Measurements from ENCODE around the gene NEK7.
A peak's percentile ranks its signal among the peaks of the same experiment; 100 is the strongest.

The NEK7 gene

GRCh38 chr1:198147216-198147615, 9.6 kb upstream of the NEK7 start:
- no peak for DNase-seq (ENCODE audit: low read depth)

DNA sequence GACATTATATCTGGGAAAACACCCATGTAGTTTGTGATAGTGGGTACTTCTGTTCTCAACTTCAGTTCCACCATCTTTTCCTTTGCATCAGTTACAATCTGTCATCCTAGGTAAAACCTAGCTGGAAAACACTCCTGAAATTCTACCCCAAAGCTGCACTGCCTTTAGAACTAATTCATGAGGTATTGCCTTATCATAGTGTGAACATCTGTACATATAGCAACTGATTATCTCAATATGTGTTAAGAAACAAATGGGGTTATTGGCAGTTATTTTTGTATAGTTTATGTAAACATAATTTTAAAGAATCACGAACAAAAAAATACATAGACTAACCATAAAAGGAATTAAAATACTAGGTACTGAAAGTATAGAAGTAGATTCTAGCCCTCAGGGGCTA, 6.4 kb upstream of the NEK7 start:
- DNase-seq (ENCODE audit: low read depth), result no peak

GRCh38 chr1:198151688-198152087, 5.1 kb upstream of the NEK7 start:
- peak; percentile 62 for DNase-seq (ENCODE audit: low read depth)

GRCh38 chr1:198153103-198153502, 3.7 kb upstream of the NEK7 start:
- peak; percentile 78 for DNase-seq (ENCODE audit: low read depth)

DNA sequence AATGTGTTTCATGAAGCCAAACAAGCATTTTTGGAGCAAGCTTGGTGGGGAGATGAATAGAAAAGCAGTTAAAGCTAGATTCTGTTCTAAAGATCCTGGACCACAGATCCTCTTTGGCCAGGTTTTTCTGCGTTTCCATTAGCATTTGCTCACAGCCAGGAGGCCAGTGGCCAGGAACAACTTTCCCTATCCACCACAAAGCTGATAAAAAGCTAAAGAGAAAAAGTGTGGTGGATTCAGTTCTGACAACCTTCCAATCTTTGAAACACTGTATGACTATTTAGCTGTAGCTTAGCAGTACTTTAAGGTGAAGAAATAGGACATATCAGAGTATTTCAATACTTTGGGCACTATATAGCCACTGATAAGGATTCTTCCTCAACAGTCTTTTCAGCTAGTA, 3.0 kb upstream of the NEK7 start:
- no peak for DNase-seq (ENCODE audit: low read depth)

DNA sequence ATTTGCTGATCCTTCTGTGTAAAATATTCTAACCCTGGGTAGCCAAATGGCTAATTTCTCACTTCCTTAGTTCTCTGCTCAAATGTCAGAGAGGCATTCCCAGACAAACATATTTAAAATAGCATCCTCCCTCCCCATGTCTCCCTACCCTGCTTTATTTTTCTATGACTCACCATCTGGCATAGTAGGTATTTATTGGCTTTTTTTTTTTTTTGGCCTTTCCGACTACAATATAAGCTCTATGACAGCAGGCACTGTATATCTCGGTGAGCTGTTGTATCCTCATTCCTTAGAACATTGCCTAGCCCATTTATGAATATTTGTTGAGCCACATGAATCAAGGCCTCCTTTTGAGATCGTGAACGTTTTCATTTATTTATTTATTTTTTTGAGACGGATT, 1.5 kb upstream of the NEK7 start:
- peak; percentile 94 for DNase-seq (ENCODE audit: low read depth)

- DNase-seq (ENCODE audit: low read depth), result peak; percentile 83
These were observed 570 bp upstream of the NEK7 start for GRCh38 chr1:198156111-198156744.

GRCh38 chr1:198157241-198157846, 546 bp downstream of the NEK7 start:
- DNase-seq (ENCODE audit: low read depth), result peak; percentile 92

DNA sequence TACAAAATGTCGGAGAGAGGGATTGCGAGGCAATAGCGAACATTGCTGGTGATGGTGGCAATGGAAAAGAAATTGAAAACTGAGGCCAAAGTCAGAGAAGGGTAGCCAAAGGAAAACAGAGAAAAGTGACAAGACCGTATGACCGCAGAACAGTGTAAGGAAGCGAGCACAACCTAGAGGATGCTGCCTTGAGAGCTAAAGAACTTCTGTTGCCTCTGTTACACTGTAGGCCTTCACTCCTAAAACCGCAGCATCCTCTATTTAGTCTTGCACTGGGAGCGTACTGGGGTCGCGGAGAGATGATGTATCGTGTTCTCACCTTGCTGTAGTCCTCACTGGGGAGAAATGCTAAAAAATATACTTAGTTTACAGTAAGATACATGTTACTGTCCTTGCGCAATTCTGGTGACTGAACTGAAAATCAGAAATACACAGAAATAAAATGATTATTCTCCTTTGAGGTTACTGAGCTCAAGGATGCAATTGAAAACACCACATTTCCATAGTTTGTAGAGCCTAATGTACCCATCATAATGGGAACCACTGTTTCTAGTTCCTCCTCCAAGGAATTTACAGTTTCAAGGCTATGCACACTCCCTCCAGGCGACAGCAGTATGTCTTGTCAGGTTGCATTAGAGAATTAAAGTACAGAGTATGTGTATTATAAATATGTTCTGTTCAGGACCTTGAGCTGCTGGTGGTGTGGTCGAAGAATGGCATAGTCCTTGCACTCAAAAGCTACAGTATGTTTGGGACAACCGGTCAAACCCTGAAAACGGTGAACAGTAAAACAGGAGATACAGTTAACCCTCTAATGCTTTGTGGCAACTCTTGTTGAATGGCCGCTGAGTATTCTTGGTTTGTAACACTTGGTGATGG, 1.3 kb downstream of the NEK7 start:
- peak; percentile 50 for DNase-seq (ENCODE audit: low read depth)

- DNase-seq (ENCODE audit: low read depth), result peak; percentile 89
These were observed 2.2 kb downstream of the NEK7 start for GRCh38 chr1:198158735-198159589.

DNA sequence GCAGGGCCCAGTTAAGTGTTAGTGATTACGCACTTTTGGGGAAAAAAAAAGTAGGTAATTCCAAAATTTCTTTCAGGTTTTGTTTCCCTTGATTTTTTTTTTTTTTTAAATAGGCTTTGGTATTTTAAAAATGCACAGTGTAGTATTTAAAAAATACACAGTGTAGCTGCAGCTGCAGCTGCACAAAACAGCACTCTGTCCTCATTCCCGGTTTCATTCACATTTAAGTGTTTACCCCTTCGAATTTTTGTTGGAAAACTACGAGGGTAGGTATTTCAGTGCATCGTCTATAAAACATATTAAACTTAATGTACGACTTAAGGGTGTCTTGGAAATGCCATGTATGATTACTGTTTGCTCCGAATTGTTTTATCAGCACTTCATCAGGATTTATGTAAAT, 3.4 kb downstream of the NEK7 start:
- no peak for DNase-seq (ENCODE audit: low read depth)

- no peak for DNase-seq (ENCODE audit: low read depth)
These were observed 4.3 kb downstream of the NEK7 start for GRCh38 chr1:198160946-198161614.

- DNase-seq (ENCODE audit: low read depth), result no peak
These were observed 4.9 kb downstream of the NEK7 start for GRCh38 chr1:198161718-198162090.

GRCh38 chr1:198162091-198162767, 5.4 kb downstream of the NEK7 start:
- no peak for DNase-seq (ENCODE audit: low read depth)

GRCh38 chr1:198165927-198166647, 9.3 kb downstream of the NEK7 start:
- DNase-seq (ENCODE audit: low read depth), result no peak

- DNase-seq (ENCODE audit: low read depth), result no peak
These were observed 10.1 kb downstream of the NEK7 start for GRCh38 chr1:198166900-198167299.

GRCh38 chr1:198167436-198167934, 10.7 kb downstream of the NEK7 start:
- peak; percentile 56 for DNase-seq (ENCODE audit: low read depth)

GRCh38 chr1:198168227-198168626, 11.4 kb downstream of the NEK7 start:
- DNase-seq (ENCODE audit: low read depth), result peak; percentile 88

GRCh38 chr1:198169672-198170071, 12.9 kb downstream of the NEK7 start:
- DNase-seq (ENCODE audit: low read depth), result no peak

Data from EH (cell line).